Measurements from ENCODE around the gene SLC12A8.

SLC12A8 gene

DNA sequence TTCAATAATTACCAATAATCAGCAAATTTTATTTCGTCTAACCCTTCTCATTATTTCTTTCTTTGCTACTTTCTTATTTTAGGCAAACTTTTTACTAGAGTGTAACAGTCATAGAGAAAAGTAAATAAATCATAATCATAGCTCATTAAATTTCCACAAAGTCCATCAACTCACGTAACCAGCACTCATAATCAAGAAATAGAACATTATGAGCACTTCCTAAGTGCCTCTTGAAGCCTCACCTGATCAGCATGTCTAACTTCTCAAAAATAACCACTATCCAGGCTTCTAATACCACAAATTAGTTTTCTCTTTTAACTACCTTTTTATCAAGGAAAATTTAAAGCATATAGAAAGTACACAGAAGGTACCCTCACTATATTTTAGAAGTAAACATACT, 38.4 kb upstream of the SLC12A8 start:
- TF ChIP-seq, protein P1, sequence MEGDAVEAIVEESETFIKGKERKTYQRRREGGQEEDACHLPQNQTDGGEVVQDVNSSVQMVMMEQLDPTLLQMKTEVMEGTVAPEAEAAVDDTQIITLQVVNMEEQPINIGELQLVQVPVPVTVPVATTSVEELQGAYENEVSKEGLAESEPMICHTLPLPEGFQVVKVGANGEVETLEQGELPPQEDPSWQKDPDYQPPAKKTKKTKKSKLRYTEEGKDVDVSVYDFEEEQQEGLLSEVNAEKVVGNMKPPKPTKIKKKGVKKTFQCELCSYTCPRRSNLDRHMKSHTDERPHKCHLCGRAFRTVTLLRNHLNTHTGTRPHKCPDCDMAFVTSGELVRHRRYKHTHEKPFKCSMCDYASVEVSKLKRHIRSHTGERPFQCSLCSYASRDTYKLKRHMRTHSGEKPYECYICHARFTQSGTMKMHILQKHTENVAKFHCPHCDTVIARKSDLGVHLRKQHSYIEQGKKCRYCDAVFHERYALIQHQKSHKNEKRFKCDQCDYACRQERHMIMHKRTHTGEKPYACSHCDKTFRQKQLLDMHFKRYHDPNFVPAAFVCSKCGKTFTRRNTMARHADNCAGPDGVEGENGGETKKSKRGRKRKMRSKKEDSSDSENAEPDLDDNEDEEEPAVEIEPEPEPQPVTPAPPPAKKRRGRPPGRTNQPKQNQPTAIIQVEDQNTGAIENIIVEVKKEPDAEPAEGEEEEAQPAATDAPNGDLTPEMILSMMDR (conservative IDR thresholded peaks at IDR 0.05): no peak
- TF ChIP-seq ZFX (IDR thresholded peaks at IDR 0.05): no peak
- H3K27ac ChIP-seq: no peak overlapping the region

DNA sequence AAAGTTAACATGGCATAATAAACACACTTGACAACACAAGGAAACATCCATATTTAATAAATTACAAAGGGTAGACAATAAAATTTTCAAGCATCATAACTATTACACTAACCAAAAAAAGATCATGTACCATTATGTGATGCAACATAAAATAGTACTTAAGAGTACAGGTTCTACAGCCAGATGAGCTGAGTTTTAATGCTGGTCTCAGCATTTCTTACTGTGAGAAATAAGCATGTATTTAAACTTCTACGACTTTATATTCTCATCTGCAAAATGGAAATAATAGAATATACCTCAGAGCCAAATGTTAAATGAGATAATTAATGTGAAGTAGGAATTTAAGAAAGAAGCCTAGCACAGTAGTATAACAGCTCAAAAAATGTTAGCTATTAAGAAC, 33.7 kb upstream of the SLC12A8 start:
- H3K27ac ChIP-seq: no peak overlapping the region
- TF ChIP-seq, protein P1 (conservative IDR thresholded peaks at IDR 0.05): no peak
- no peak for TF ChIP-seq ZFX (IDR thresholded peaks at IDR 0.05)

DNA sequence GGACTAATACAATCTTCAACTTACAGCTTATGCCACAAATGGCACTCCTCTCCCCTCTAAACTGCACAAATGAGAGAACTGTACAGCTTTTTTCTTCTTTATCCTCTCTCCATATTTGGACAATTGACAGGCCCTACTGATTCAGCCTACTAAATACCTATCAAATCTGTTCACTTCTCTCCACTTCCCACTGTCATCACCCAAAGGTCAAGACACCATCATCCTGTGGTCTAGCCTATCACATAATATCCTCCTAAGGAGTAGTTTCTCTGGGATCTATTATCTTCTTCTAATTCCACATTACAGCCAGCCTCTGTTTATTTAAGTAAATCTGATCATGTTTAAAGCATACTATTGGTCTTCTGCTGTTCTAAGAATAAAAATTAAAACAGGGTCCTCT, 33.0 kb upstream of the SLC12A8 start:
- no peak overlapping the region for H3K27ac ChIP-seq

DNA sequence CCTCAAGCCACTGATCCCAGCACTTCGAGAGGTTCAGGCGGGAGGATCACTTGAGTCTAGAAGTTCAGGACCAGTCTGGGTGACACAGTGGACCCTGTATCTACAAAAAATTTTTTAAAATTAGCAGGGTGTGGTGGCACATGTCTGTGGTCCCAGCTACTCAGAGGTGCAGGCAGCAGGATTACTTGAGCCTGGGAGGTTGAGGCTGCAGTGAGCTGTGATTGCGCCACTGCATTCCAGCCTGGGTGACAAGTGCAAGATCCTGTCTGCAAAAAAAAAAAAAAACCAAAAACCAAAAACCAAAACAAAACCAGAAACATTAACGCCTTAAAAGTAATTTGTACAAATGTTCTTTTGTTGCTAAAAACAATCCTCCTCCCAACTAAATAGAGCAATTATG, 27.9 kb upstream of the SLC12A8 start:
- no peak overlapping the region for H3K27ac ChIP-seq
- no peak for TF ChIP-seq ZFX (IDR thresholded peaks at IDR 0.05)
- TF ChIP-seq, protein P1 (conservative IDR thresholded peaks at IDR 0.05): no peak

More for the DNA sequence above, 33.0 kb upstream of the SLC12A8 start:
- TF ChIP-seq ZFX (IDR thresholded peaks at IDR 0.05): no peak
- TF ChIP-seq, protein P1 (conservative IDR thresholded peaks at IDR 0.05): no peak

DNA sequence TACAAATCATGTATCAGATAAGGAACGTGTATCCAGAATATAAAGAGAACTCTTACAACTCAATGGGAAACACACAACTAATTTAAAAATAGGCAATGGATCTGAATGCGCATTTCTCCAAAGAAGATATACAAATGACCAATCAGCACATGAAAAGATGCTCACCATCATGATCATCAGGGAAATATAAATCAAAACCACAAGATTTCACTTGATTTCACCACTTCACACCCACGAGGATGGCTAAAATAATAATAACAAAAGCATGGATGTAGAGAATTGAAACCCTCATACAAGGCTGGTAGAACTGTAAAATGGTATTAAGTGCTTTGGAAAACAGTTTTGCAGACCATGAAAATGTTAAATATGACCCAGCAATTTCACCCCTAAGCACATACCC, 26.7 kb upstream of the SLC12A8 start:
- H3K27ac ChIP-seq: no peak overlapping the region
- TF ChIP-seq, protein P1 (conservative IDR thresholded peaks at IDR 0.05): no peak
- no peak for TF ChIP-seq ZFX (IDR thresholded peaks at IDR 0.05)

DNA sequence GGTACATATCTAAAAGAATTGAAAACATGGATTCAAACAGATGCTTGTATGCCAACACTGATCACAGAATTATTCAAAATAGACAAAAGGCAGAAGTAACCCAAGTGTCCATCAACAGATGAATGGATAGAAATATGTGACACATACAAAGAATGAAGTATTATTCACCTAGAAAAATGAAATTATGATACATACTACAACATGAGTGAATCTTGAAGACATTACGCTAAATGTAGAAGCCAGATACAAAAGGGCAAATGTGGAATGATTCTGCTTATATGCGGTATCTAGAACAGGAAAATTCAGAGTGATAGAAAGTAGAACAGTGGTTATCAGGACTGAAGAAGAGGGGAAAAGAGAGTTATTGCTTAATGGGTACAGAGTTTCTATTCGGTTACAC, 26.2 kb upstream of the SLC12A8 start:
- H3K27ac ChIP-seq: no peak overlapping the region
- no peak for TF ChIP-seq ZFX (IDR thresholded peaks at IDR 0.05)
- TF ChIP-seq, protein P1 (conservative IDR thresholded peaks at IDR 0.05): no peak

DNA sequence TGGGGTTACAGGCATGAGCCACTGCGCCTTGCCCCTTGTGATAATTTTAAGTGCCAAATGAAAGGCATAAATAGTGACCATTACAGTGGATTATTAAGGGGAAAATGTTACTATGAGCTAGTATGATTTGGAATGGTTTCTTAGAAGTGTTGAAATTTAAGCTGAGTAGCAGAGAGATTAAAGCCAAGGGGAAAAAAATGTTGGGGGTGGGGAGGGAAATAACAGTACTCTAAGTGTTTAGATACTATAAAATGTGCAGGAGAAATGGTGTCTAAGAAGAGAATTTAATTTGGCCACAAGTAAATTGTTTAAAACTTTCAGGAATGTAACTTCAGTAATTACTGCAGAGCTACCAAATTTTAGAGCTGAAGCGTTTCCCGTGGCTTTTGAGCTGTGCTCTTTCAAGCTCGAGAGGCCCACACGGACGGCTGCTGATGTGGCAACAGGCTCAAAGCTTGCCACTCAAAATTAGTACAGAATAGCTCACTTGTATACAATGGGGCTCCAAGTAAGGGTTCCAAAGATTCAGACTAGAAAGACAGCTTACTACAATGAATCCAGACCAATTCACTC, 23.9 kb upstream of the SLC12A8 start:
- no peak overlapping the region for H3K27ac ChIP-seq
- TF ChIP-seq, protein P1 (conservative IDR thresholded peaks at IDR 0.05): no peak
- no peak for TF ChIP-seq ZFX (IDR thresholded peaks at IDR 0.05)

All from C4-2B (cell line).